Measurements from ENCODE around the gene HEATR5A.

DNA sequence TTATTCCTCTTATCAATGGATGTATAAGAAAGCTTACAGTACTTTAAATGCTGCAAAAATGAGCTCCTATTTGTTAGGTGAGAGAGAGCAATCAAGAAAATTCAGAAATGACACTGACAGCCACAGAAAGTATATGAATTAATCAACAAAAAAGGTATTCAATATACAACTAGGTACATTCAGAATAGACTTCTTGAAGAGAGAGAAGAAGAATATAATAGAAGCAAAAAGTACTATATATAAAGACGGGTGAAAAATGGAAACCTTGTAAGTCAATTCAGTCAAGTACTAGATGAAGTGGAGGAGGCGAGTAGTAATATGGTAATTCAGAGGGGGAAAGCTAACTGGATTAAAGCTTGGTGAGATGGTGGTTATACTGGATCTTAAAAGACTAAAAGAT lies 74.3 kb downstream of the HEATR5A start:
- no peak for TF ChIP-seq REST (IDR thresholded peaks at IDR 0.05; ENCODE audit: low read depth, low read length)
- TF ChIP-seq EP300 (IDR thresholded peaks at IDR 0.05; ENCODE audit: borderline replicate concordance in 1 of 2, low read depth in 1 of 2, low read length in 1 of 2) = no peak
- TF ChIP-seq YY1 (IDR thresholded peaks at IDR 0.05; ENCODE audit: low read depth) = no peak
- no peak for TF ChIP-seq GATA2 (CRISPR knock-in tag; IDR thresholded peaks at IDR 0.05)
- no peak for TF ChIP-seq POLR2AphosphoS5 (IDR thresholded peaks at IDR 0.05; ENCODE audit: low read depth, low read length)
- TF ChIP-seq, protein P1, sequence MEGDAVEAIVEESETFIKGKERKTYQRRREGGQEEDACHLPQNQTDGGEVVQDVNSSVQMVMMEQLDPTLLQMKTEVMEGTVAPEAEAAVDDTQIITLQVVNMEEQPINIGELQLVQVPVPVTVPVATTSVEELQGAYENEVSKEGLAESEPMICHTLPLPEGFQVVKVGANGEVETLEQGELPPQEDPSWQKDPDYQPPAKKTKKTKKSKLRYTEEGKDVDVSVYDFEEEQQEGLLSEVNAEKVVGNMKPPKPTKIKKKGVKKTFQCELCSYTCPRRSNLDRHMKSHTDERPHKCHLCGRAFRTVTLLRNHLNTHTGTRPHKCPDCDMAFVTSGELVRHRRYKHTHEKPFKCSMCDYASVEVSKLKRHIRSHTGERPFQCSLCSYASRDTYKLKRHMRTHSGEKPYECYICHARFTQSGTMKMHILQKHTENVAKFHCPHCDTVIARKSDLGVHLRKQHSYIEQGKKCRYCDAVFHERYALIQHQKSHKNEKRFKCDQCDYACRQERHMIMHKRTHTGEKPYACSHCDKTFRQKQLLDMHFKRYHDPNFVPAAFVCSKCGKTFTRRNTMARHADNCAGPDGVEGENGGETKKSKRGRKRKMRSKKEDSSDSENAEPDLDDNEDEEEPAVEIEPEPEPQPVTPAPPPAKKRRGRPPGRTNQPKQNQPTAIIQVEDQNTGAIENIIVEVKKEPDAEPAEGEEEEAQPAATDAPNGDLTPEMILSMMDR (IDR thresholded peaks at IDR 0.05) = no peak
